GM19455 (cell line): ENCODE data around the gene BMERB1.

Source experiments
- ATAC-seq: cut with Tn5 transposase; IDR thresholded peaks from one replicate; pipeline ENCODE4 v1.9.1; 2021; ENCODE audit not compliant: unreplicated experiment

Gene BMERB1

GRCh38 chr16:15493466-15494180 is 59.2 kb downstream of the BMERB1 start:
- no peak for ATAC-seq

GRCh38 chr16:15494236-15494635 is 59.8 kb downstream of the BMERB1 start:
- ATAC-seq = no peak

GRCh38 chr16:15495898-15496297 is 61.5 kb downstream of the BMERB1 start:
- no peak for ATAC-seq

GRCh38 chr16:15498427-15499175 is 64.2 kb downstream of the BMERB1 start:
- no peak for ATAC-seq

GRCh38 chr16:15502041-15502725 is 67.8 kb downstream of the BMERB1 start:
- ATAC-seq = no peak

- ATAC-seq = no peak
Observed at GRCh38 chr16:15506441-15506840, 72.1 kb downstream of the BMERB1 start.

- ATAC-seq = no peak
Observed at GRCh38 chr16:15507301-15507958, 73.0 kb downstream of the BMERB1 start.

- ATAC-seq = no peak
Observed at GRCh38 chr16:15507959-15508627, 73.7 kb downstream of the BMERB1 start.

- ATAC-seq = no peak
Observed at GRCh38 chr16:15509051-15509592, 74.7 kb downstream of the BMERB1 start.

- ATAC-seq = no peak
Observed at GRCh38 chr16:15509593-15510535, 75.5 kb downstream of the BMERB1 start.

- ATAC-seq = no peak
Observed at GRCh38 chr16:15510992-15511391, 76.6 kb downstream of the BMERB1 start.

GRCh38 chr16:15511759-15512487 is 77.5 kb downstream of the BMERB1 start:
- no peak for ATAC-seq

GRCh38 chr16:15513156-15513555 is 78.8 kb downstream of the BMERB1 start:
- ATAC-seq = no peak

- no peak for ATAC-seq
Observed at GRCh38 chr16:15515992-15516391, 81.6 kb downstream of the BMERB1 start.

- no peak for ATAC-seq
Observed at GRCh38 chr16:15516609-15517008, 82.2 kb downstream of the BMERB1 start.

- no peak for ATAC-seq
Observed at GRCh38 chr16:15517743-15518377, 83.5 kb downstream of the BMERB1 start.

- no peak for ATAC-seq
Observed at GRCh38 chr16:15518381-15519351, 84.3 kb downstream of the BMERB1 start.
